Stimulated activated CD8-positive, alpha-beta memory T cell treated with anti-CD3 and anti-CD28 coated beads, Interleukin-4, amount 100 ng/mL, for 24 hours (primary cell): Measurements from ENCODE around the gene C17orf113.

ENCODE experiments used
- DNase-seq: peaks from one replicate; pipeline ENCODE4 v3.0.0-alpha.2; 2020; ENCODE audit warnings: low read depth

C17orf113 gene

DNA sequence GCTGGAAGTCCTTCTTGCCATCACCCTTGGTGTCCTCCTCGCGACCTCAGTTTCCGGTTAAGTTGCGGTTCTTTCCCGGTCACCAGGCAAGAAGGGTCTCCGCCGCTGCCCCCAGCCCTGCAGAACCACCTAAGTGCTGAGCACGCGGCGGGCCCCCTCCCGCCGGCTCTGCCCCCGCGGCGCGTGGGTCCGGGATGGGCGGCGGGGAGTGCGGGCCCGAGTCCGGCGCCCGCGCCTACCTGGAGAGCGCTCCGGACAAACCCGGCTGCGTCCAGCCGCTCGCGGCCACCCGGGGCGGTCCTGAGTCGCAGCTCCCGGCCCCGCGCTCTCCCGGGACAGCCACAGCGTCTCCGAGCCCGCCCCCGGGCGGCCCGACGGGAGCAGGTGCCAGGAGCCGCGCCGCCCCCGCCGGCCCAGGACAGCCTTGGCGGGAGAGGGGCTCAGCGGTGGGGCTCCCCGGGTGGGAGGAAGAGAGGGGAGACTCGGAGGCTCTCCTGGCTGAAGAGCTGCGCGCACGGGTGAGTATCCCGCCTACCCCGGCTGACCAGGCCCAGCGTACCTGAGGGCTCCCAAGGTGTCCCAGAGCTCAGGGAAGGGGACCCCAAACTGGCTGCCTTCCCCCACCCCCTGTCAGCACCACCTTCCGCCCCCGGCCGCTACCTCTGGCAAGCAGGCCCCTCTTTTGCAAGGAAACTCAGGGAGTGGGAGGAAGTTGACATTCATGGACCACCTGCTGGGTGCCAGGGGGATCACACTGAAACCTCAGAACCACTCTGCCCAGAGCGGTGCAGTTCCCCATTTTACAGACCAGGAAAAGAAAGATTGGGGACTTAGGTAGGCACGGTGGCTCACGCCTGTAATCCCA is 22.2 kb upstream of the C17orf113 start:
- no peak for DNase-seq

DNA sequence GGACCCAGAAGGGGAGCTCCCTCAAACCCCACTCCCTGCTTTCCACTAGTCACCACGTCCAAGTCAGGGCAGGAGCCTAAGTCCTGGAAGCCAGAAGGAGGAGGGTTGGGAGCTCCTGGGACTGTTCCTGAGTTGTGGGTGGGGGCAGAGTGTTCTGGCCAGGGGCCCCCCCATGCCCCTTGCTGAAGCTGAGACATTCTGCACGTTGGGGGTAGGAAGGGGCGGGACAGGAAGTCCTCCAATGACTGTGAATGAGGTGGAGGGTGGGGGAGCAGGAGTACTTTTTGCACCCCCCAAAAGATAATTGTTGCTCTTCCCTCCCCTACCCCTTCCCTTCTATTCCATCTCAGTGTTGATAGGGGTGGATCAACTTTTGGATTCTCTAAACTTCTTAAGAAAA is 21.4 kb upstream of the C17orf113 start:
- no peak for DNase-seq

GRCh38 chr17:42068979-42069378 is 18.6 kb upstream of the C17orf113 start:
- DNase-seq = no peak

- DNase-seq = peak; percentile 54
Measured at GRCh38 chr17:42067371-42068091, 17.1 kb upstream of the C17orf113 start.

DNA sequence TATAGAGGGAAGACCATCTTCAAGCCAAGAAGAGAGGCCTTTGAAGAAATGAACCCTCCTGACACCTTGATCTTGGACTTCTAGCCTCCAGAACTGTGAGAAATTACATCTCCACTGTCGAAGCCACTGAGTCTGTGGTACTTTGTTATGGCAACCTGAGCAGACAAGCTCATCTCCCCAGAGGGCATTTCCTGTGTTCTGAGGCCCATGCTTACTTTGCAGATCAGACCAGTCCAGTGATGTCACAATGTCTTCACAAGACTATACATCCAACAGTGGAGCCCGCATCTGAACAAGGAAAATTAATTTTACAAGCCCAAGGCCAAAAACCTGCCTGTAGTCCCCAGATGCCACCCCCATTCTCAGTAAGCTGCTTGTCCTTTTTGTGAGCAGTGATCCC is 14.8 kb upstream of the C17orf113 start:
- no peak for DNase-seq

- DNase-seq = no peak
Measured at GRCh38 chr17:42062681-42063080, 12.3 kb upstream of the C17orf113 start.

- DNase-seq = no peak
Measured at GRCh38 chr17:42061646-42062487, 11.5 kb upstream of the C17orf113 start.

- no peak for DNase-seq
Measured at GRCh38 chr17:42060231-42060630, 9.8 kb upstream of the C17orf113 start.

DNA sequence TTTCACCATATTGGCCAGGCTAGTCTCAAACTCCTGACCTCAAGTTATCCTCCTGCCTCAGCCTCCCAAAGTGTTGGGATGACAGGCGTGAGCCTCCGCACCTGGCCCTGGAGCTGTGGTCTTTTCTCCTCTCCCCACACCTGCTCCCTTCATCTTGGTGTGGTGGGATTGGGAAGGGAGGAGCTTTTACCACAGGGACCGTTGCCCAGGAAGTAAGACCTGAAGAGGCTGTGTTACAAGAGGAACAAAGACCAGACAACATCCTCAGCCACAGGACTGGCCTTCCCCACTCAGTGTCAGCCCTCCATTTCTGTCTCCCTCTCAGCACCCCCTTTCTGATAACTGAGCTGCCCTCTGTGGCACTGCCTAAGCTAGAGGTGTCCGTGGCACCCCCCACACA is 9.4 kb upstream of the C17orf113 start:
- no peak for DNase-seq

DNA sequence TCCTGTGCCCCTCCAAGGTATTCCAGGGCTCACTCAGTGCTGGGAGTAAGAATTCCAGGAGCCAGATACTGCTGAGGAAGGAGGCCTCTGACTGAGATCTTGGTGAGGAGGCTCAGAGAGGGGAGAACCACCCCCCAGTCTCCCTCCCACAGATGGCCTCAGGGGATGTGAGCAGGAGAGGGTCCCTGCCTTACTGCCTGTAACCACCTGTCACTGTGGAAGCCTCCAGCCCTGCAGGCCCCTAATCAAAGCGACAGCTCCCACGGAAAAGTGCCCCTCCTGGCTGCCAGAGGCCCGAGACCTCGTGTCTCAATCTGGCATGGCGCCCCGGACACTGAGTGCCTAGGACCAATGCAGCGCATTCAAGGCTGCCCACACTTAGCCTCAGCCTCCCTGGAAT is 7.7 kb upstream of the C17orf113 start:
- no peak for DNase-seq

DNA sequence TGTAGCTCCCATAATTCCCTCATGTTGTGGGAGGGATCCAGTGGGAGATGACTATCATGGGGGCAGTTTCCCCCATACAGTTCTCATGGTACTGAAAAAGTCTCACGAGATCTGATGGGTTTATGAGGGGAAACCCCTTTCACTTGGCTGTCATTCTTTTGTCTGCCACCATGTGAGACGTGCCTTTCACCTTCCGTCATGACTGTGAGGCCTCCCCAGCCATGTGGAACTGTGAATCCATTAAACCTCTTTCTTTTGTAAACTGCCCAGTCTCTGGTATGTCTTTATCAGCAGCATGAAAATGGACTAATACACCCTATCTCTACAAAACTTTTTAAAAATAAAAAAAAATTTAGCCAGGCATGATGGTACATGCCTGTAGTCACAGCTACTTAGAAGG is 6.2 kb upstream of the C17orf113 start:
- DNase-seq = no peak

GRCh38 chr17:42055496-42055895 is 5.1 kb upstream of the C17orf113 start:
- no peak for DNase-seq

DNA sequence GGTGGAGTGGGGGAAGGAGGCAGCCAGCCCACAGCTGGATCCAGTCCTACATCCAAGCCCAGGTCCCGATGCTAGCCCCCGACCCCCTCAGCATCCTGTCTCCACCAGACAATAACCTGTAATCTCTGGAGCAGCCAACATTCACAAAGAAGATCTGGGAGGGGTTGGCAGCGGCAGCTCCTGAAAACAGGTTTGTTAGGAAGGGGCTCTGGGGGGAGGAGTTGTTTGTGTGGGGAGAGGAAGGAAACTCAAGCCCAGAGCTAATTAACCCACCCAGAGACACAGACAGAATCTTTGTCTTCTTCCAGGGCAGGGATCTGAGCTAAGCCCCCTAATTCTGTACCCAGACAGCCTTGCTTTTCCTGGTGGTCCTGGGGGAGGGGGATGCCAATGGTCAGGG is 4.6 kb upstream of the C17orf113 start:
- DNase-seq = no peak

- no peak for DNase-seq
Measured at GRCh38 chr17:42053731-42054500, 3.5 kb upstream of the C17orf113 start.

DNA sequence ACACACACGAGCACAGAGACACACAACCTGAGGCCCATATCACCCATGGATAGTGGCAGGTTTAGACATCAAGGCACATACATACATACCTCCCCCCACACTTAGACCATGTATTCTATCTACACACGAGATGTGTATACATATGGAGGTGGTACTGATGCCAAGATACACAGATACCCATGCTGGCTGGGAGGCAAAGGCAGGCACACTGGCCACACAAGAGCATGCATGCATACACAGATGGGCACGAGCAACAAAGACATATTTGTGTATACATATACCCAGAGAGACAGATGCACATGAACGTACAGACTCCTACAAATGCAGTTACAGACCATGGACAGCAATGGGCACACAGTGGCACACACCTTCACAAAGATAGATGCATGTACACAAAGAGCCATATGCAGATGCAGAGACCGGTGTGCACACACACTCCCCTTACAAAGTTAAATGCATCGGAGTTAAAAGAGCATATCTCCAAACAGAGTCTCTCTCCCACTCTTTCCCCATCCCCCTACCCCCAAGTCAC is 2.0 kb upstream of the C17orf113 start:
- no peak for DNase-seq

- DNase-seq = no peak
Measured at GRCh38 chr17:42051645-42052044, 1.2 kb upstream of the C17orf113 start.

- DNase-seq = no peak
Measured at GRCh38 chr17:42051013-42051400, 606 bp upstream of the C17orf113 start.

DNA sequence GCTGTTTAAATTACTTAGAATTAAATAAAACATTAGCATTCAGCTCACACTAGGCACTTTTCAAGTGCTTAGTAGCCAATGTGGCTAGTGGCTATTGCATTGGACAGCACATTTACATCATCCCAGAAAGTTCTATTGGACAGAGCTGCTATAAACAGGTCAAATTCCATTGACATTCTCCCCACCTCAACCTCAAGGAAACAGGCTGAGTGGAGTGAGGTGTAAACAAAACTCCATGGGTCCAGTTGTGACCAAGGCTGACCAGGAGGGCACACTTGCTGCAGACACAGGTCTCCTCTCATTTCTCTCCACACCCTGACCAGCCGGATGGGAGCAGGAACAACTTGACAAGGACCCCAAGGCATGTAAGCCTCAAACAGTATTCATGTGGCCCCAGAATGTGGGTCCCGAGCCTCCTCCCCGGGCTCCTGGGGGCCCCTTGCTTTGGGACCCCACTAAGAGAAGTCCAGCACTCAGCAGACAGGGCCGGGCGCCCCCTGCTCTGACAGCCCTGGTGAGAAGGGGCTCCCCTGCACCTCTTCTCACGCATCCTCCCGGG is 488 bp downstream of the C17orf113 start:
- no peak for DNase-seq

DNA sequence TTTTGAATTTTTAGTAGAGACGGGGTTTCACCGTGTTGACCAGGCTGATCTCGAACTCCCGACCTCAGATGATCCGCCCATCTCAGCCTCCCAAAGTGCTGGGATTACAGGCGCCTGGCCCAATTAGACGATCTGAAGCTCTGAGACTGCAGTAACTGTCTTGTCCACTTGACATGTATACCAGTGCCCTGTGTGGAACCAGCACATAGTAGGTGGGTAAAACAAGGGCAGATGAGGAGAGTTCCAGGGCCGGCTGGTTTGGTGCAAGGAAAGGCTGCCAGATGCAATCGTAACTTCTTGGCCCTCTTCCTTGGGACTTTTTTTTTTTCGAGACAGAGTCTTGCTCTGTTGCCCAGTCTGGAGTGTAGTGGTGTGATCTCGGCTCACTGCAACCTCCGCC is 3.1 kb downstream of the C17orf113 start:
- DNase-seq = no peak

GRCh38 chr17:42045719-42046118 is 4.7 kb downstream of the C17orf113 start:
- DNase-seq = no peak
